Mesothelial cell of epicardium (in vitro differentiated cells): ENCODE measurements around the gene ANKLE2. TPM values are rescaled to one million over a fixed set of nuclear protein-coding genes. Genes with fewer than 3 reads are reported as not detected.

Experiments used
- DNase-seq, 2 experiments: peaks; one replicate each; pipeline ENCODE4 v3.0.0; 2021; ENCODE audit warnings: low spot score in 2 of 2; ENCODE audit not compliant: unreplicated experiment in 2 of 2
- H3K27ac Mint-ChIP-seq: 2 replicates; pipeline ENCODE4 v1.8.0; 2021; ENCODE audit warnings: mixed read lengths
- H3K27me3 Mint-ChIP-seq: 2 replicates; pipeline ENCODE4 v1.8.0; 2021; ENCODE audit warnings: low read depth, mixed read lengths
- H3K36me3 Mint-ChIP-seq: 2 replicates; pipeline ENCODE4 v1.8.0; 2021; ENCODE audit warnings: mixed read lengths
- H3K4me1 Mint-ChIP-seq: 2 replicates; pipeline ENCODE4 v1.8.0; 2021; ENCODE audit warnings: mixed read lengths
- H3K4me3 Mint-ChIP-seq: 2 replicates; pipeline ENCODE4 v1.8.0; 2021; ENCODE audit warnings: mild to moderate bottlenecking, moderate library complexity, mixed read lengths
- H3K9me3 Mint-ChIP-seq: 2 replicates; pipeline ENCODE4 v1.8.0; 2021; ENCODE audit warnings: mixed read lengths
- CTCF ChIP-seq: fragments of 200-600 bp; sonication (generic); IDR thresholded peaks from one replicate; pipeline ENCODE4 v1.5.0; 2021; ENCODE audit warnings: antibody characterized with exemption; ENCODE audit not compliant: unreplicated experiment
- total RNA-seq: library from RNA; stranded (reverse); gene quantifications from 3 replicates; pipeline ENCODE4 v1.2.1, GENCODE V29; 2021

The ANKLE2 gene
- total RNA-seq, 1 donor from 2014 or later = 98.9 TPM

DNA sequence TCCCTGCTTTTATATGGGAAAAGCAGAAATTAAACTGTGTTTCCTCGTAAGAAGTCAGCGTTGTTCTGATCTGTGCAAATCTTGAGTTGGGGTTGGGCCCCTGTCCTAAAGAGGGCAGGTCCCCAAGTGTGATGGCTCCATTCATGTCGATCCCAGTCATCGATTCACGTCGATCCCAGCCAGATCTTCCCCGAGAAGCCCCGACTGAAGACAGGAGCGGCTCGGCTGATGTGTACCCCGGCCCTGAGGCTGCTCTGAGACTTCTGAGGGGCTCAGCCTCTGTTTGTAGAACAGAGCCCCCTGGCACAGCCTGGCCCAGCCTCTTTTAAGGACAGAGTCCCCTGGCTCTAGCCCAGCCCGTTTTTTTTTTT lies 41.7 kb downstream of the ANKLE2 start:
- no peak for DNase-seq
- Mint-ChIP-seq H3K27me3 (no peaks in the 10 kb centered on the region), H3K4me1 (no peaks in the 10 kb centered on the region), H3K9me3 (no peaks in the 10 kb centered on the region), H3K4me3 (no peak overlapping the region), H3K27ac (peak overlapping the region; percentile 30), H3K36me3 (peaks cover 27% of the 10 kb centered on the region)
- no peak for TF ChIP-seq CTCF

DNA sequence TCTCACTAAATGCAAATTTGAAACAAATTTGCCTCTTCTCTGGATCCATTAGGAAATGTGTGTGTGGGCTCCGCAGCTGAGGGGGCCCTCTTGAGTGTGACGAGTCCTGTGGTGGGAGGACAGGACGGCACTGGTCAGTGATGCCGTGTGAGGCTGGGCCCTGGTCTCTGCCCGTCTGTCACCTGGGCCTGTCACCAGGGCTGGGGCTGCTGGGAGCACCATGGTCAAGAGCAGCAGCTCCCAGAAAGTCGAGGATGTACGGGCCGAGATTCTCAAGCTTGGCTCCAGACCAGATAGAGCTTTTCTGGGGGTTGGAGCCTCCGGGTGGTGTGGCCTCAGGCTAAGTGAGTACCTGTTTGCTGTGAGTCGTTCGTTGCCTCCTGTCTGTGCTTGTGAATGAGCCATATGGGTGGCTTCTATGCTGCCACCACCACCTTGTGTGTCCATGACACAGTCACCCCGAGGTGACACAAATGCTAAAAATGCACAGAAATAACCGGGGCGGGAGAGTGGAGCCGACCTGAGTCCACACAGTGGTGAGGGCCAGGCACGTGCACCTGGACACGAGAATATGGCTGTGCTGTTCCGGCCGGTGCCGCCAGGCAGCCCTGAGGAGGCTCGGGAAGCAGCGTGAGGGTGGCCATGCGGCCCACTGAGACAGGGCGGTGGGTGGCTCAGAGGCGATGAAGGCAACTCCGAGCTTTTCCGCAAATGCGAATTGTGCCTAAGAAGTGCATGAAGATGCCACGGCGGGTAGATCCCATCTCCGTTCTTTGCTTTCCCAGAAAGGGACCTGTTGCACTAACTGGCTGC lies 42.3 kb downstream of the ANKLE2 start:
- Mint-ChIP-seq H3K4me1 (no peaks in the 10 kb centered on the region), H3K9me3 (no peaks in the 10 kb centered on the region), H3K27ac (peak overlapping the region; percentile 50), H3K36me3 (peaks cover 28% of the 10 kb centered on the region), H3K27me3 (no peaks in the 10 kb centered on the region), H3K4me3 (no peak overlapping the region)
- DNase-seq = no peak
- no peak for TF ChIP-seq CTCF

DNA sequence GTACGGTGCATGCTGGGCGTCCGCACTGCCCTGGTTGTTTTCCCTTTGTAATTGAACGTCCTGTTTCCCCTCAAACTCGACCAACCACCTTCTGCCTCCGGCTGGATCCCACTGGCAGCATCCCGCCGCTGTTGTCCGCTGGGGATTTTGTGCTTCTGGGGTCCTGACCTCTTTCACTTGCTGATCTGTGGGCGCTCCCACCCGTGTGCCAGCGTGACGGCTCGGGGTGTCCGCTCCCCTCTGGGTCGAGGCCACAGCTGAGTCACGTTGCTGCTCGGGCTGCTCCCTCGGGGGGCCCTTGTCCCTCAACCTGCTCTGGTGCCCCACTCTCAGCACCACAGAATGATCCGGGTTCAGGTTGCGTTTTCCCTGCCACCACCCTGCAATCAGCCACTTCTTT lies 43.0 kb downstream of the ANKLE2 start:
- Mint-ChIP-seq H3K4me1 (no peaks in the 10 kb centered on the region), H3K36me3 (peaks cover 25% of the 10 kb centered on the region), H3K4me3 (no peak overlapping the region), H3K27me3 (no peaks in the 10 kb centered on the region), H3K9me3 (no peaks in the 10 kb centered on the region), H3K27ac (no peak overlapping the region)
- TF ChIP-seq CTCF = no peak
- no peak for DNase-seq

DNA sequence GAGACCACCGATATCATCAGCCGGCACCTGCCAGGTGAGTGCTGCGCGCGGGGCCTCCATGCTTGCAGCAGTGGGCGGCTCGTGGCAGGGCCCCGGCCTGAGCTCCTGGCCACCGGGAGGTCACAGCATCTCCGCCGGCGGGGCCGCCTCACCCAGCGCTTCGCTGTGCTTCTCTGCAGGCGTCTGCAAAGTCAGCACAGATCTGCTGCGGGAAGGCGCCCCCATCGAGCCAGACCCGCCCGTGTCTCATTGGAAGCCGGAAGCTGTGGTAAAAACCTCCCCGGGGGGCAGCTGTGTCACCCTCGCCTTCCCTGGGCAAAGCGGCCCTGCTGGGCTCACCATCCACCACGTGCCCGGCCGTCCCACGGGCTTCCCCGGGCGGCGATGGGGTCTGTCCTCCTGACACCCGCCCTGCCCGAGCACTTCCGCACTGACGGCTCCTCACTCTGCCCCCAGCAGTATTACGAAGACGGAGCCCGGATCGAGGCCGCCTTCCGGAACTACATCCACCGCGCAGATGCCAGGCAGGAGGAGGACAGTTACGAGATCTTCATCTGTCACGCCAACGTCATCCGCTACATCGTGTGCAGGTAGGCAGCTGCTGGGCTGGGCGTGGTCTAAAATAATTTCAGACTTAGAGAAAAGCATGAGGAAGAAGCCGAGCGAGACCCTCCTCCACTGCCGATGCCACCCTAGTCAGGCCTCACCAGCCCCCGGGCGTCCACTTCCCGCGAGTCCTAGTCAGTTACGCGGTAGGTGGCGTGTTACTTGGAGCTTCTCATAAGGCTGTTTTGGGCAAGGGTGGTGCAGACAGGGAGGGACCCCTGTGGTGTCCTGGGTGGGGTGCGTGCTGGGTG lies 43.9 kb downstream of the ANKLE2 start:
- Mint-ChIP-seq H3K27me3 (no peaks in the 10 kb centered on the region), H3K4me1 (no peaks in the 10 kb centered on the region), H3K9me3 (no peaks in the 10 kb centered on the region), H3K27ac (no peak overlapping the region), H3K36me3 (peaks cover 18% of the 10 kb centered on the region), H3K4me3 (no peak overlapping the region)
- no peak for TF ChIP-seq CTCF
- no peak for DNase-seq

DNA sequence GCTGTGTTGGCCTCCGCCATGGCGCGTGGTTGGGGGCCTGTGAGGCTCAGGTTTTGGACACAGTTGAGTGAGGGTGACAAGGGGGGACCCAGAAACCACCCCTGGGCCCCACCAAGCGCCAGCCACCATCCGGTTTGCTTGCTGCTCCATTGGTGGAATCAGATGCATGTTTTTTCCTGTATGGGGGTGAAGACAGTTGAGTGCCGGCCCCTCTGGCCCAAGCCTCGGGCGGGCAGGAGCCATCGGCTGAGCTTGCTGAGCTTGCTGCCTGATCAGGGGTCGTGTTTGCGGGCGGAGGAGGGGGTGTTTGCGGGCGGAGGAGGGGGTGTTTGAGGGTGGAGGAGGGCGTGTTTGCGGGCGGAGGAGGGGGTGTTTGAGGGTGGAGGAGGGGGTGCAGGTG lies 44.6 kb downstream of the ANKLE2 start:
- H3K9me3 Mint-ChIP-seq = no peaks in the 10 kb centered on the region
- no peak for TF ChIP-seq CTCF
- DNase-seq = no peak
- H3K27ac Mint-ChIP-seq = no peak overlapping the region
- H3K4me3 Mint-ChIP-seq = no peak overlapping the region
- no peaks in the 10 kb centered on the region for H3K4me1 Mint-ChIP-seq
- H3K27me3 Mint-ChIP-seq = no peaks in the 10 kb centered on the region
- peaks cover 18% of the 10 kb centered on the region for H3K36me3 Mint-ChIP-seq
